Effector memory CD4-positive, alpha-beta T cell (primary cell): Measurements from ENCODE around the gene OR51V1.

Experiments used
- DNase-seq, 3 donors: peaks; one replicate each; pipeline ENCODE4 v3.0.0-alpha.2; 2020
- H3K27ac ChIP-seq: 2 replicates; pipeline ENCODE4 v1.7.0; 2013; ENCODE audit warnings: mild to moderate bottlenecking, low read length, moderate library complexity; ENCODE audit not compliant: insufficient read depth, poor library complexity, severe bottlenecking
- H3K27me3 ChIP-seq: replicated peaks from 2 replicates; pipeline ENCODE4 v1.7.0; 2013; ENCODE audit warnings: mild to moderate bottlenecking, low read length; ENCODE audit not compliant: insufficient read depth, control insufficient read depth, poor library complexity, severe bottlenecking
- H3K36me3 ChIP-seq: 2 replicates; pipeline ENCODE4 v1.7.0; 2013; ENCODE audit warnings: mild to moderate bottlenecking, low read length, moderate library complexity; ENCODE audit not compliant: control insufficient read depth, insufficient read depth
- H3K4me1 ChIP-seq: 2 replicates; pipeline ENCODE4 v1.7.0; 2013; ENCODE audit warnings: low read length, mild to moderate bottlenecking; ENCODE audit not compliant: control insufficient read depth, insufficient read depth, poor library complexity, severe bottlenecking
- H3K4me3 ChIP-seq: 2 replicates; pipeline ENCODE4 v1.7.0; 2013; ENCODE audit warnings: low read length, low read depth, mild to moderate bottlenecking; ENCODE audit not compliant: insufficient read depth, poor library complexity, severe bottlenecking
- H3K9me3 ChIP-seq: 2 replicates; pipeline ENCODE4 v1.7.0; 2013; ENCODE audit warnings: mild to moderate bottlenecking, low read length, moderate library complexity; ENCODE audit not compliant: control insufficient read depth

The OR51V1 gene

GRCh38 chr11:5223686-5224085 lies 23.2 kb upstream of the OR51V1 start:
- Histone ChIP-seq H3K4me3 (no peak overlapping the region), H3K27ac (no peak overlapping the region), H3K27me3 (no peaks in the 10 kb centered on the region), H3K4me1 (no peaks in the 10 kb centered on the region), H3K36me3 (no peaks in the 10 kb centered on the region), H3K9me3 (no peaks in the 10 kb centered on the region)
- no peak for DNase-seq

- DNase-seq: no peak
Measured at GRCh38 chr11:5223146-5223545, 22.7 kb upstream of the OR51V1 start.

GRCh38 chr11:5210376-5210885 lies 9.9 kb upstream of the OR51V1 start:
- H3K27ac ChIP-seq: no peak overlapping the region
- no peaks in the 10 kb centered on the region for H3K27me3 ChIP-seq

More at GRCh38 chr11:5223146-5223545, 22.7 kb upstream of the OR51V1 start:
- H3K4me1 ChIP-seq: no peaks in the 10 kb centered on the region
- no peak overlapping the region for H3K4me3 ChIP-seq
- H3K9me3 ChIP-seq: no peaks in the 10 kb centered on the region
- no peak overlapping the region for H3K27ac ChIP-seq
- H3K27me3 ChIP-seq: no peaks in the 10 kb centered on the region
- no peaks in the 10 kb centered on the region for H3K36me3 ChIP-seq

GRCh38 chr11:5204787-5205186 lies 4.3 kb upstream of the OR51V1 start:
- Histone ChIP-seq H3K4me1 (no peaks in the 10 kb centered on the region), H3K36me3 (no peaks in the 10 kb centered on the region), H3K27me3 (no peaks in the 10 kb centered on the region), H3K4me3 (no peak overlapping the region), H3K9me3 (no peaks in the 10 kb centered on the region), H3K27ac (no peak overlapping the region)
- DNase-seq: no peak

More at GRCh38 chr11:5210376-5210885, 9.9 kb upstream of the OR51V1 start:
- H3K4me1 ChIP-seq: no peaks in the 10 kb centered on the region
- no peaks in the 10 kb centered on the region for H3K9me3 ChIP-seq
- DNase-seq: no peak
- no peak overlapping the region for H3K4me3 ChIP-seq
- no peaks in the 10 kb centered on the region for H3K36me3 ChIP-seq

- DNase-seq: no peak
- Histone ChIP-seq H3K4me3 (no peak overlapping the region), H3K4me1 (no peaks in the 10 kb centered on the region), H3K27ac (no peak overlapping the region), H3K27me3 (no peaks in the 10 kb centered on the region), H3K9me3 (no peaks in the 10 kb centered on the region), H3K36me3 (no peaks in the 10 kb centered on the region)
Measured at GRCh38 chr11:5203366-5203765, 2.9 kb upstream of the OR51V1 start.

- Histone ChIP-seq H3K27ac (no peak overlapping the region), H3K9me3 (no peaks in the 10 kb centered on the region), H3K27me3 (no peaks in the 10 kb centered on the region), H3K4me3 (no peak overlapping the region), H3K4me1 (no peaks in the 10 kb centered on the region), H3K36me3 (no peaks in the 10 kb centered on the region)
- no peak for DNase-seq
Measured at GRCh38 chr11:5198285-5198684, 2.2 kb downstream of the OR51V1 start.

- no peaks in the 10 kb centered on the region for H3K4me1 ChIP-seq
- no peak overlapping the region for H3K4me3 ChIP-seq
- H3K27me3 ChIP-seq: no peaks in the 10 kb centered on the region
- no peak overlapping the region for H3K27ac ChIP-seq
- DNase-seq: no peak
- H3K36me3 ChIP-seq: no peaks in the 10 kb centered on the region
- H3K9me3 ChIP-seq: no peaks in the 10 kb centered on the region
Measured at GRCh38 chr11:5197536-5197935, 2.9 kb downstream of the OR51V1 start.

- H3K4me1 ChIP-seq: no peaks in the 10 kb centered on the region
- H3K4me3 ChIP-seq: no peak overlapping the region
- no peaks in the 10 kb centered on the region for H3K27me3 ChIP-seq
- DNase-seq: no peak
- H3K27ac ChIP-seq: no peak overlapping the region
- no peaks in the 10 kb centered on the region for H3K9me3 ChIP-seq
- no peaks in the 10 kb centered on the region for H3K36me3 ChIP-seq
Measured at GRCh38 chr11:5196731-5197130, 3.8 kb downstream of the OR51V1 start.

- Histone ChIP-seq H3K27ac (no peak overlapping the region), H3K4me3 (no peak overlapping the region), H3K36me3 (no peaks in the 10 kb centered on the region), H3K9me3 (no peaks in the 10 kb centered on the region), H3K4me1 (no peaks in the 10 kb centered on the region), H3K27me3 (no peaks in the 10 kb centered on the region)
- no peak for DNase-seq
Measured at GRCh38 chr11:5196067-5196466, 4.4 kb downstream of the OR51V1 start.

GRCh38 chr11:5192738-5193137 lies 7.7 kb downstream of the OR51V1 start:
- H3K4me3 ChIP-seq: no peak overlapping the region
- no peaks in the 10 kb centered on the region for H3K36me3 ChIP-seq
- no peaks in the 10 kb centered on the region for H3K4me1 ChIP-seq
- H3K9me3 ChIP-seq: no peaks in the 10 kb centered on the region
- DNase-seq: no peak
- no peaks in the 10 kb centered on the region for H3K27me3 ChIP-seq
- no peak overlapping the region for H3K27ac ChIP-seq
